Measurements from ENCODE around the gene DRD2. TPM values are rescaled to one million over a fixed set of nuclear protein-coding genes. Genes with fewer than 3 reads are reported as not detected.

DRD2 gene
- total RNA-seq, 2 experiments from 2014 or later = not detected

- no peak overlapping the region for H3K4me2 ChIP-seq (ENCODE audit: low read length)
- ChIA-PET POLR2A (no interaction called here), CTCF (ENCODE audit: unreplicated experiment) (no interaction called here)
- no peaks in the 10 kb centered on the region for H3K9me2 ChIP-seq (ENCODE audit: insufficient read depth, low read length)
- H3K4me1 ChIP-seq (ENCODE audit: insufficient read depth, low read length, poor library complexity, severe bottlenecking) = no peaks in the 10 kb centered on the region
- no peak overlapping the region for H3K27ac ChIP-seq (ENCODE audit: low read depth, low read length, poor library complexity, severe bottlenecking)
- TF ChIP-seq CTCF (conservative IDR thresholded peaks at IDR 0.05; ENCODE audit: low read length) = no peak
- TF ChIP-seq EZH2phosphoT487 (IDR thresholded peaks at IDR 0.05; ENCODE audit: borderline replicate concordance, low read depth, low read length) = no peak
- H3K9me3 ChIP-seq (ENCODE audit: low read length) = no peaks in the 10 kb centered on the region
- no peak for DNase-seq (ENCODE audit: low spot score)
- no peak overlapping the region for H2AFZ ChIP-seq (ENCODE audit: low read length)
- H4K20me1 ChIP-seq (ENCODE audit: insufficient read depth, low read length) = no peaks in the 10 kb centered on the region
- no peaks in the 10 kb centered on the region for H3K36me3 ChIP-seq (ENCODE audit: insufficient read depth, low read length)
- H3K79me2 ChIP-seq (ENCODE audit: insufficient read depth, low read depth, low read length) = no peaks in the 10 kb centered on the region
- H3K4me3 ChIP-seq (ENCODE audit: low read depth, low read length, poor library complexity, severe bottlenecking) = no peak overlapping the region
- BruUV-seq (replicated peaks) = no TSS peak
- intact Hi-C loops (cut with micrococcal nuclease; ENCODE audit: unreplicated experiment) = no loop called here
Observed at GRCh38 chr11:113446938-113447337, 28.3 kb downstream of the DRD2 start.

- Histone ChIP-seq H4K20me1 (ENCODE audit: insufficient read depth, low read length) (no peaks in the 10 kb centered on the region), H2AFZ (ENCODE audit: low read length) (no peak overlapping the region), H3K4me3 (ENCODE audit: low read depth, low read length, poor library complexity, severe bottlenecking) (no peak overlapping the region), H3K9me3 (ENCODE audit: low read length) (no peaks in the 10 kb centered on the region), H3K27ac (ENCODE audit: low read depth, low read length, poor library complexity, severe bottlenecking) (no peak overlapping the region), H3K36me3 (ENCODE audit: insufficient read depth, low read length) (no peaks in the 10 kb centered on the region), H3K4me2 (ENCODE audit: low read length) (no peak overlapping the region), H3K79me2 (ENCODE audit: insufficient read depth, low read depth, low read length) (no peaks in the 10 kb centered on the region), H3K4me1 (ENCODE audit: insufficient read depth, low read length, poor library complexity, severe bottlenecking) (no peaks in the 10 kb centered on the region), H3K9me2 (ENCODE audit: insufficient read depth, low read length) (no peaks in the 10 kb centered on the region)
- TF ChIP-seq EZH2phosphoT487 (IDR thresholded peaks at IDR 0.05; ENCODE audit: borderline replicate concordance, low read depth, low read length) (no peak), CTCF (conservative IDR thresholded peaks at IDR 0.05; ENCODE audit: low read length) (no peak)
- POLR2A ChIA-PET = no interaction called here
- intact Hi-C loops (cut with micrococcal nuclease; ENCODE audit: unreplicated experiment) = no loop called here
- DNase-seq (ENCODE audit: low spot score) = no peak
- CTCF ChIA-PET (ENCODE audit: unreplicated experiment) = no interaction called here
- BruUV-seq (replicated peaks) = no TSS peak
Observed at GRCh38 chr11:113446112-113446511, 29.1 kb downstream of the DRD2 start.

- BruUV-seq (replicated peaks) = no TSS peak
- Histone ChIP-seq H3K4me1 (ENCODE audit: insufficient read depth, low read length, poor library complexity, severe bottlenecking) (no peaks in the 10 kb centered on the region), H3K36me3 (ENCODE audit: insufficient read depth, low read length) (no peaks in the 10 kb centered on the region), H3K9me2 (ENCODE audit: insufficient read depth, low read length) (no peaks in the 10 kb centered on the region), H3K4me3 (ENCODE audit: low read depth, low read length, poor library complexity, severe bottlenecking) (no peak overlapping the region), H3K79me2 (ENCODE audit: insufficient read depth, low read depth, low read length) (no peaks in the 10 kb centered on the region), H3K9me3 (ENCODE audit: low read length) (no peaks in the 10 kb centered on the region), H3K4me2 (ENCODE audit: low read length) (no peak overlapping the region), H4K20me1 (ENCODE audit: insufficient read depth, low read length) (no peaks in the 10 kb centered on the region), H3K27ac (ENCODE audit: low read depth, low read length, poor library complexity, severe bottlenecking) (no peak overlapping the region), H2AFZ (ENCODE audit: low read length) (no peak overlapping the region)
- ChIA-PET CTCF (ENCODE audit: unreplicated experiment) (no interaction called here), POLR2A (no interaction called here)
- intact Hi-C loops (cut with micrococcal nuclease; ENCODE audit: unreplicated experiment) = no loop called here
- TF ChIP-seq CTCF (conservative IDR thresholded peaks at IDR 0.05; ENCODE audit: low read length) (no peak), EZH2phosphoT487 (IDR thresholded peaks at IDR 0.05; ENCODE audit: borderline replicate concordance, low read depth, low read length) (no peak)
- no peak for DNase-seq (ENCODE audit: low spot score)
Observed at GRCh38 chr11:113444502-113445123, 30.6 kb downstream of the DRD2 start.

All from OCI-LY7 (cell line).